ENCODE data around the gene ATP13A1. TPM values are rescaled to one million over a fixed set of nuclear protein-coding genes. Genes with fewer than 3 reads are reported as not detected.
"Not testable (repeated sequence)": the region's sequence is repeated elsewhere in the genome, so short reads cannot be mapped to it uniquely, and the experiment has no call there.

The ATP13A1 gene
- total RNA-seq, 1 experiment from 2014 or later = 41.1 TPM

DNA sequence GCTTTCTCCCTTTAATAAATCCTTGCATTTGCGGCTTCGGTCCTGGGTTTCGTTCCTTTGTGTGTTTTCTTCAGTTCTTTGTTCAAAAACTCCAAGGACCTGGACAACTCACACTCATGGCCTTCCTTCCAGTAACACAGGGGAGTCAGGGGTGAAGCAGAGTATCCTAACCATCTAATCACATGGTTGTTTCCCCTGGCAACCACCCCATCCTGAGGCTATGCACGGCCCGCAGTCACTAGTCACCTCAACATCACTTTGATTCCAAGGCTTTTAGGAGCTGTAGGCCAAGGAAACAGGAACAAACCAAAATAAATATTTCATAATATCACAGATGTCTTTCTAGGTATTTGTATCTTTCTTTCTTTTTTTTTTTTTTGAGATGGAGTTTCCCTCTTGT, 34.1 kb upstream of the ATP13A1 start:
- ChIA-PET POLR2A (ENCODE audit: unreplicated experiment) (no interaction called here), CTCF (no interaction called here)
- H3K4me2 ChIP-seq = no peak overlapping the region
- TF ChIP-seq EZH2 (IDR thresholded peaks at IDR 0.05; ENCODE audit: low read depth) = no peak
- no peak for TF ChIP-seq CTCF (conservative IDR thresholded peaks at IDR 0.05)
- no peak overlapping the region for H3K27ac ChIP-seq
- peaks cover 6% of the 10 kb centered on the region; the same call in 1 of the 2 replicates for H3K9me3 ChIP-seq (ENCODE audit: insufficient read depth, low read depth)
- no peak overlapping the region for H2AFZ ChIP-seq
- BruUV-seq (replicated peaks) = no TSS peak
- no peaks in the 10 kb centered on the region for H3K4me1 ChIP-seq (replicated peaks; ENCODE audit: insufficient read depth)
- intact Hi-C loops (cut with micrococcal nuclease; ENCODE audit: unreplicated experiment) = no loop called here
- H3K27me3 ChIP-seq (ENCODE audit: insufficient read depth, low read depth) = no peaks in the 10 kb centered on the region
- H3K9me2 ChIP-seq (ENCODE audit: insufficient read depth) = no peaks in the 10 kb centered on the region
- no peak overlapping the region for H3K4me3 ChIP-seq
- H3F3A ChIP-seq (ENCODE audit: insufficient read depth, low read depth) = no peaks in the 10 kb centered on the region
- no peak for DNase-seq
- no peaks in the 10 kb centered on the region for H3K79me2 ChIP-seq (ENCODE audit: low read depth)
- no peaks in the 10 kb centered on the region for H3K36me3 ChIP-seq (ENCODE audit: low read depth)
- no peaks in the 10 kb centered on the region for H4K20me1 ChIP-seq (ENCODE audit: insufficient read depth)

DNA sequence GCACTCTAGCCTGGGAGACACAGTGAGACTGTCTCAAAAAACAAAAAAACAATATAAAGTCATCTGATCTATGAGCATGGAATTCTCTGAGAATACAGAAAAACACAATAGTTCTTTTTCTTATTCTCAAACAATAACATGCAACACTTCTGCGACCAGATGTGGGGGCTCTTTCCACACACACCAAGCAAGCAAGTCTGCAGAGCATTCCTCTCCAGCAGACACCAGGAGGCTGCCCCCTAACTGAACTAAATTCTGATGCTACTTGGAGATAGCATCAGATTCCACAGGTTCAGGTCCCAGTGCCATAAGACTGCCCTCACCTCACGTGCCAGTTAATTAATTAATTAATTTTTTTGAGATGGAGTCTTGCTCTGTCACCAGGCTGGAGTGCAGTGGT, 32.9 kb upstream of the ATP13A1 start:
- Histone ChIP-seq H3K36me3 (ENCODE audit: low read depth) (no peaks in the 10 kb centered on the region), H3K27ac (no peak overlapping the region), H3K4me2 (no peak overlapping the region), H3K27me3 (ENCODE audit: insufficient read depth, low read depth) (no peaks in the 10 kb centered on the region), H3K79me2 (ENCODE audit: low read depth) (no peaks in the 10 kb centered on the region), H3K9me3 (ENCODE audit: insufficient read depth, low read depth) (peaks cover 4% of the 10 kb centered on the region; the same call in 1 of the 2 replicates), H3K9me2 (ENCODE audit: insufficient read depth) (no peaks in the 10 kb centered on the region), H2AFZ (no peak overlapping the region), H3K4me3 (no peak overlapping the region), H4K20me1 (ENCODE audit: insufficient read depth) (no peaks in the 10 kb centered on the region), H3F3A (ENCODE audit: insufficient read depth, low read depth) (no peaks in the 10 kb centered on the region), H3K4me1 (replicated peaks; ENCODE audit: insufficient read depth) (no peaks in the 10 kb centered on the region)
- no peak for TF ChIP-seq CTCF (conservative IDR thresholded peaks at IDR 0.05)
- no peak for TF ChIP-seq EZH2 (IDR thresholded peaks at IDR 0.05; ENCODE audit: low read depth)
- no TSS peak for BruUV-seq (replicated peaks)
- no peak for DNase-seq
- ChIA-PET CTCF (no interaction called here), POLR2A (ENCODE audit: unreplicated experiment) (no interaction called here)
- intact Hi-C loops (cut with micrococcal nuclease; ENCODE audit: unreplicated experiment) = no loop called here

- H3K79me2 ChIP-seq (ENCODE audit: low read depth) = no peaks in the 10 kb centered on the region
- TF ChIP-seq EZH2 (IDR thresholded peaks at IDR 0.05; ENCODE audit: low read depth) = no peak
- no peak for TF ChIP-seq CTCF (conservative IDR thresholded peaks at IDR 0.05)
Measured at GRCh38 chr19:19691683-19692082, 28.2 kb upstream of the ATP13A1 start.

GRCh38 chr19:19689023-19689422, 25.5 kb upstream of the ATP13A1 start:
- BruUV-seq (replicated peaks); H3K4me2 ChIP-seq; H4K20me1 ChIP-seq (ENCODE audit: insufficient read depth); H3K27me3 ChIP-seq (ENCODE audit: insufficient read depth, low read depth); H3K9me2 ChIP-seq (ENCODE audit: insufficient read depth); H3K79me2 ChIP-seq (ENCODE audit: low read depth); H3K27ac ChIP-seq; H3F3A ChIP-seq (ENCODE audit: insufficient read depth, low read depth); H3K4me3 ChIP-seq; CTCF ChIA-PET; DNase-seq; H3K36me3 ChIP-seq (ENCODE audit: low read depth); H3K4me1 ChIP-seq (replicated peaks; ENCODE audit: insufficient read depth); intact Hi-C loops (cut with micrococcal nuclease; ENCODE audit: unreplicated experiment); POLR2A ChIA-PET (ENCODE audit: unreplicated experiment); H2AFZ ChIP-seq: not testable (repeated sequence)
- peaks cover 14% of the 10 kb centered on the region; the same call in 1 of the 2 replicates for H3K9me3 ChIP-seq (ENCODE audit: insufficient read depth, low read depth)

More at GRCh38 chr19:19691683-19692082, 28.2 kb upstream of the ATP13A1 start:
- no peak overlapping the region for H3K27ac ChIP-seq
- POLR2A ChIA-PET (ENCODE audit: unreplicated experiment) = interaction anchor here (0.7 kb wide), 1 partner anchor 23 kb away, joined by 4 read pairs; no protein-coding TSS in a partner anchor
- no TSS peak for BruUV-seq (replicated peaks)
- intact Hi-C loops (cut with micrococcal nuclease; ENCODE audit: unreplicated experiment) = no loop called here
- no peaks in the 10 kb centered on the region for H4K20me1 ChIP-seq (ENCODE audit: insufficient read depth)
- no peaks in the 10 kb centered on the region for H3F3A ChIP-seq (ENCODE audit: insufficient read depth, low read depth)
- 0 out of 2 replicates have a peak, but pooled peaks cover 4% of the 10 kb centered on the region for H3K9me3 ChIP-seq (ENCODE audit: insufficient read depth, low read depth)
- no peak overlapping the region for H3K4me2 ChIP-seq
- CTCF ChIA-PET = no interaction called here
- no peak overlapping the region for H3K4me3 ChIP-seq
- DNase-seq = no peak
- H3K27me3 ChIP-seq (ENCODE audit: insufficient read depth, low read depth) = no peaks in the 10 kb centered on the region
- H3K36me3 ChIP-seq (ENCODE audit: low read depth) = no peaks in the 10 kb centered on the region
- H3K4me1 ChIP-seq (replicated peaks; ENCODE audit: insufficient read depth) = no peaks in the 10 kb centered on the region
- no peak overlapping the region for H2AFZ ChIP-seq
- no peaks in the 10 kb centered on the region for H3K9me2 ChIP-seq (ENCODE audit: insufficient read depth)
